WTC11 (cell line): ENCODE measurements around the gene LRRC10B. TPM values are rescaled to one million over a fixed set of nuclear protein-coding genes. Genes with fewer than 3 reads are reported as not detected.

ENCODE experiments used
- ATAC-seq: fragments of 200-7000 bp; cut with Tn5 transposase; 2 replicates; pipeline ENCODE4 v1.10.0; 2021; ENCODE audit warnings: mild to moderate bottlenecking, moderate library complexity
- CTCF ChIA-PET: fragments of 300-600 bp; sonication (Branson Sonifier 250); formaldehyde crosslinking; loops from one replicate; lab custom pipeline; 2021; ENCODE audit warnings: antibody characterized with exemption; lab: Charles Lee
- POLR2A ChIA-PET: fragments of 350-600 bp; sonication (Branson Sonifier 250); formaldehyde crosslinking; loops from one replicate; lab custom pipeline; 2021; ENCODE audit warnings: antibody characterized with exemption; lab: Charles Lee
- DNase-seq: peaks from one replicate; pipeline ENCODE4 v3.0.0; 2021; ENCODE audit warnings: low spot score
- H3K27ac Mint-ChIP-seq: 2 replicates; pipeline ENCODE4 v1.8.0; 2021; ENCODE audit warnings: mixed read lengths
- H3K27me3 Mint-ChIP-seq: 2 replicates; pipeline ENCODE4 v1.8.0; 2021; ENCODE audit warnings: low read depth, mild to moderate bottlenecking, moderate library complexity, mixed read lengths
- H3K36me3 Mint-ChIP-seq: 2 replicates; pipeline ENCODE4 v1.8.0; 2021; ENCODE audit warnings: mixed read lengths
- H3K4me1 Mint-ChIP-seq: 2 replicates; pipeline ENCODE4 v1.8.0; 2022; ENCODE audit warnings: mixed read lengths
- H3K4me3 Mint-ChIP-seq: 2 replicates; pipeline ENCODE4 v1.8.0; 2021; ENCODE audit warnings: mild to moderate bottlenecking, moderate library complexity, mixed read lengths
- H3K9me3 Mint-ChIP-seq: 2 replicates; pipeline ENCODE4 v1.8.0; 2021; ENCODE audit warnings: mixed read lengths
- ATF2 ChIP-seq: sonication (generic); formaldehyde crosslinking; IDR thresholded peaks from 2 replicates; pipeline ENCODE4 v1.8.1; 2022; ENCODE audit warnings: low read depth, missing genetic modification reagents, borderline replicate concordance
- E2F4 ChIP-seq: sonication (generic); formaldehyde crosslinking; IDR thresholded peaks from 2 replicates; pipeline ENCODE4 v1.8.1; 2022; ENCODE audit warnings: low read depth, mild to moderate bottlenecking, moderate library complexity, missing genetic modification reagents, borderline replicate concordance
- EMX1 ChIP-seq: fragments of 250-450 bp; sonication (Bioruptor Pico); IDR thresholded peaks from 2 replicates; pipeline ENCODE4 v1.8.0; 2021; ENCODE audit warnings: mild to moderate bottlenecking
- HMGA2 ChIP-seq: fragments of 250-450 bp; sonication (Bioruptor Pico); IDR thresholded peaks from 2 replicates; pipeline ENCODE4 v1.4.0; 2021; ENCODE audit warnings: mild to moderate bottlenecking, moderate library complexity
- IRF2 ChIP-seq: sonication (generic); formaldehyde crosslinking; IDR thresholded peaks from 2 replicates; pipeline ENCODE4 v1.8.0; 2022; ENCODE audit warnings: low read depth, missing genetic modification reagents, borderline replicate concordance
- JUN ChIP-seq: sonication (generic); formaldehyde crosslinking; IDR thresholded peaks from 2 replicates; pipeline ENCODE4 v1.8.0; 2023; ENCODE audit warnings: mild to moderate bottlenecking, missing genetic modification reagents
- SMAD4 ChIP-seq: sonication (generic); formaldehyde crosslinking; IDR thresholded peaks from 2 replicates; pipeline ENCODE4 v1.8.0; 2022; ENCODE audit warnings: mild to moderate bottlenecking, missing genetic modification reagents
- TEAD4 ChIP-seq: sonication (generic); formaldehyde crosslinking; IDR thresholded peaks from 2 replicates; pipeline ENCODE4 v1.8.0; 2022; ENCODE audit warnings: mild to moderate bottlenecking, missing genetic modification reagents
- ZMAT4 ChIP-seq: fragments of 250-450 bp; sonication (Bioruptor Pico); IDR thresholded peaks from 2 replicates; pipeline ENCODE4 v1.9.0; 2021; ENCODE audit warnings: mild to moderate bottlenecking
- ZNF232 ChIP-seq: sonication (generic); formaldehyde crosslinking; IDR thresholded peaks from 2 replicates; pipeline ENCODE4 v1.8.0; 2022; ENCODE audit warnings: mild to moderate bottlenecking, missing genetic modification reagents
- total RNA-seq: library from RNA; stranded (reverse); gene quantifications from 3 replicates; pipeline ENCODE4 v1.2.3, GENCODE V29; 2021
- TF ChIP-seq, protein P1 (sequence below): sonication (generic); formaldehyde crosslinking; IDR thresholded peaks from 2 replicates; pipeline ENCODE4 v1.8.0; 2023; ENCODE audit warnings: mild to moderate bottlenecking, missing genetic modification reagents
- TF ChIP-seq, protein P2 (sequence below): sonication (generic); formaldehyde crosslinking; IDR thresholded peaks from 2 replicates; pipeline ENCODE4 v1.8.1; 2023; ENCODE audit warnings: mild to moderate bottlenecking, missing genetic modification reagents
- TF ChIP-seq, protein P3 (sequence below): sonication (generic); formaldehyde crosslinking; IDR thresholded peaks from 2 replicates; pipeline ENCODE4 v1.8.0; 2022; ENCODE audit warnings: mild to moderate bottlenecking, missing genetic modification reagents
- TF ChIP-seq, protein P4 (sequence below): sonication (generic); formaldehyde crosslinking; IDR thresholded peaks from 2 replicates; pipeline ENCODE4 v1.8.0; 2023; ENCODE audit warnings: missing genetic modification reagents, mild to moderate bottlenecking, borderline replicate concordance
- TF ChIP-seq, protein P5 (sequence below): sonication (generic); formaldehyde crosslinking; IDR thresholded peaks from 2 replicates; pipeline ENCODE4 v1.8.0; 2022; ENCODE audit warnings: missing genetic modification reagents

LRRC10B gene
- total RNA-seq, 1 experiment from 2014 or later, result 1.5 TPM

- TF ChIP-seq ATF2 (no peak), IRF2 (CRISPR knock-in tag) (no peak), E2F4 (CRISPR knock-in tag) (no peak), JUN (CRISPR knock-in tag) (no peak), HMGA2 (CRISPR knock-in tag) (no peak), EMX1 (no peak), ZMAT4 (CRISPR knock-in tag) (no peak)
- TF ChIP-seq, protein P1, sequence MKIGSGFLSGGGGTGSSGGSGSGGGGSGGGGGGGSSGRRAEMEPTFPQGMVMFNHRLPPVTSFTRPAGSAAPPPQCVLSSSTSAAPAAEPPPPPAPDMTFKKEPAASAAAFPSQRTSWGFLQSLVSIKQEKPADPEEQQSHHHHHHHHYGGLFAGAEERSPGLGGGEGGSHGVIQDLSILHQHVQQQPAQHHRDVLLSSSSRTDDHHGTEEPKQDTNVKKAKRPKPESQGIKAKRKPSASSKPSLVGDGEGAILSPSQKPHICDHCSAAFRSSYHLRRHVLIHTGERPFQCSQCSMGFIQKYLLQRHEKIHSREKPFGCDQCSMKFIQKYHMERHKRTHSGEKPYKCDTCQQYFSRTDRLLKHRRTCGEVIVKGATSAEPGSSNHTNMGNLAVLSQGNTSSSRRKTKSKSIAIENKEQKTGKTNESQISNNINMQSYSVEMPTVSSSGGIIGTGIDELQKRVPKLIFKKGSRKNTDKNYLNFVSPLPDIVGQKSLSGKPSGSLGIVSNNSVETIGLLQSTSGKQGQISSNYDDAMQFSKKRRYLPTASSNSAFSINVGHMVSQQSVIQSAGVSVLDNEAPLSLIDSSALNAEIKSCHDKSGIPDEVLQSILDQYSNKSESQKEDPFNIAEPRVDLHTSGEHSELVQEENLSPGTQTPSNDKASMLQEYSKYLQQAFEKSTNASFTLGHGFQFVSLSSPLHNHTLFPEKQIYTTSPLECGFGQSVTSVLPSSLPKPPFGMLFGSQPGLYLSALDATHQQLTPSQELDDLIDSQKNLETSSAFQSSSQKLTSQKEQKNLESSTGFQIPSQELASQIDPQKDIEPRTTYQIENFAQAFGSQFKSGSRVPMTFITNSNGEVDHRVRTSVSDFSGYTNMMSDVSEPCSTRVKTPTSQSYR (CRISPR knock-in tag), result no peak
Observed at GRCh38 chr11:61542705-61543104, 34.2 kb downstream of the LRRC10B start (continued).

DNA sequence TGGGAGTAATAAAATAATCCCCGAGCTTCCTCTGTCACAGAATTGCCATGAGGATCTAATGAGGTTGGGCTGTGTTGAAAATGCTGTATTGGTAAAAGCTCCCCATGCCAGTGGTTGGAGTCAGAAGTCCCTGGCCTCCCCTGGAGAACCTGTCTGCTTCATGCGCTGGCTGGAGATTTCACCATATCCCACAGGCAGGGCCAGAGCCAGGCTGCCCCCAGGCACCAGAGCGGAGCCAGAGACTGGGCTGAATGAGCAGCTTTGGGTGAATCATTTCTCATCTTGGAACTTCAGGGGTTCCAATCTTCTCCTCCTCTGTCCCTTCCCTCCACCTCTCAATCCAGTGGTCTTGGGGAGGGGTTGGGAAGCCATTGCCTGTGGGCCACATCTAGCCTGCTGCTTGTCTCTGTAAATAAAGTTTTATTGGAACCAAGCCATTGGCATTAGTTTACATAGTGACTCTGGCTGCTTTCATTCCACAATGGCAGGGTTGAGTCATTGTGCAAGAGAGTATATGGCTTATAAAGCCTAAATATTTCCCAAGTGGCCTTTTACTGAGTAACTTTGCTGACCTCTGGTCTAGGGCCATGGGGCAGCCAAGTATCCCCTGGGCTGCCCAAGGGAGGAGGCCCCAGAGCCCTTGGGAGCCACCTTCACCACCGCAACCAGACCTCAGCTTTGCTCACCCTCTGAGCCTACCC, 35.2 kb downstream of the LRRC10B start:
- Mint-ChIP-seq H3K27ac (0 out of 2 replicates have a peak overlapping the region, but pooled peaks have one; percentile 53), H3K9me3 (no peaks in the 10 kb centered on the region), H3K36me3 (no peaks in the 10 kb centered on the region), H3K4me1 (peaks cover 48% of the 10 kb centered on the region), H3K4me3 (no peak overlapping the region), H3K27me3 (no peaks in the 10 kb centered on the region; the same call in 1 of the 2 replicates)
- ChIA-PET POLR2A (no interaction called here), CTCF (interaction anchor here (0.5 to 11.4 kb wide), 6 partner anchors 14 to 151 kb away, joined by 3 to 174 read pairs (median 15); partner anchors contain the start of gene SYT7)
- ATAC-seq (no peak), DNase-seq (no peak)
- TF ChIP-seq, protein P2, sequence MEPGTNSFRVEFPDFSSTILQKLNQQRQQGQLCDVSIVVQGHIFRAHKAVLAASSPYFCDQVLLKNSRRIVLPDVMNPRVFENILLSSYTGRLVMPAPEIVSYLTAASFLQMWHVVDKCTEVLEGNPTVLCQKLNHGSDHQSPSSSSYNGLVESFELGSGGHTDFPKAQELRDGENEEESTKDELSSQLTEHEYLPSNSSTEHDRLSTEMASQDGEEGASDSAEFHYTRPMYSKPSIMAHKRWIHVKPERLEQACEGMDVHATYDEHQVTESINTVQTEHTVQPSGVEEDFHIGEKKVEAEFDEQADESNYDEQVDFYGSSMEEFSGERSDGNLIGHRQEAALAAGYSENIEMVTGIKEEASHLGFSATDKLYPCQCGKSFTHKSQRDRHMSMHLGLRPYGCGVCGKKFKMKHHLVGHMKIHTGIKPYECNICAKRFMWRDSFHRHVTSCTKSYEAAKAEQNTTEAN, result no peak
- TF ChIP-seq SMAD4 (CRISPR knock-in tag), result no peak
- no peak for TF ChIP-seq ZNF232 (CRISPR knock-in tag)
- no peak for TF ChIP-seq TEAD4 (CRISPR knock-in tag)
- TF ChIP-seq, protein P3, sequence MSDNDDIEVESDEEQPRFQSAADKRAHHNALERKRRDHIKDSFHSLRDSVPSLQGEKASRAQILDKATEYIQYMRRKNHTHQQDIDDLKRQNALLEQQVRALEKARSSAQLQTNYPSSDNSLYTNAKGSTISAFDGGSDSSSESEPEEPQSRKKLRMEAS (CRISPR knock-in tag), result no peak
- TF ChIP-seq, protein P4, sequence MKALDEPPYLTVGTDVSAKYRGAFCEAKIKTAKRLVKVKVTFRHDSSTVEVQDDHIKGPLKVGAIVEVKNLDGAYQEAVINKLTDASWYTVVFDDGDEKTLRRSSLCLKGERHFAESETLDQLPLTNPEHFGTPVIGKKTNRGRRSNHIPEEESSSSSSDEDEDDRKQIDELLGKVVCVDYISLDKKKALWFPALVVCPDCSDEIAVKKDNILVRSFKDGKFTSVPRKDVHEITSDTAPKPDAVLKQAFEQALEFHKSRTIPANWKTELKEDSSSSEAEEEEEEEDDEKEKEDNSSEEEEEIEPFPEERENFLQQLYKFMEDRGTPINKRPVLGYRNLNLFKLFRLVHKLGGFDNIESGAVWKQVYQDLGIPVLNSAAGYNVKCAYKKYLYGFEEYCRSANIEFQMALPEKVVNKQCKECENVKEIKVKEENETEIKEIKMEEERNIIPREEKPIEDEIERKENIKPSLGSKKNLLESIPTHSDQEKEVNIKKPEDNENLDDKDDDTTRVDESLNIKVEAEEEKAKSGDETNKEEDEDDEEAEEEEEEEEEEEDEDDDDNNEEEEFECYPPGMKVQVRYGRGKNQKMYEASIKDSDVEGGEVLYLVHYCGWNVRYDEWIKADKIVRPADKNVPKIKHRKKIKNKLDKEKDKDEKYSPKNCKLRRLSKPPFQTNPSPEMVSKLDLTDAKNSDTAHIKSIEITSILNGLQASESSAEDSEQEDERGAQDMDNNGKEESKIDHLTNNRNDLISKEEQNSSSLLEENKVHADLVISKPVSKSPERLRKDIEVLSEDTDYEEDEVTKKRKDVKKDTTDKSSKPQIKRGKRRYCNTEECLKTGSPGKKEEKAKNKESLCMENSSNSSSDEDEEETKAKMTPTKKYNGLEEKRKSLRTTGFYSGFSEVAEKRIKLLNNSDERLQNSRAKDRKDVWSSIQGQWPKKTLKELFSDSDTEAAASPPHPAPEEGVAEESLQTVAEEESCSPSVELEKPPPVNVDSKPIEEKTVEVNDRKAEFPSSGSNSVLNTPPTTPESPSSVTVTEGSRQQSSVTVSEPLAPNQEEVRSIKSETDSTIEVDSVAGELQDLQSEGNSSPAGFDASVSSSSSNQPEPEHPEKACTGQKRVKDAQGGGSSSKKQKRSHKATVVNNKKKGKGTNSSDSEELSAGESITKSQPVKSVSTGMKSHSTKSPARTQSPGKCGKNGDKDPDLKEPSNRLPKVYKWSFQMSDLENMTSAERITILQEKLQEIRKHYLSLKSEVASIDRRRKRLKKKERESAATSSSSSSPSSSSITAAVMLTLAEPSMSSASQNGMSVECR (CRISPR knock-in tag), result no peak
- TF ChIP-seq, protein P5, sequence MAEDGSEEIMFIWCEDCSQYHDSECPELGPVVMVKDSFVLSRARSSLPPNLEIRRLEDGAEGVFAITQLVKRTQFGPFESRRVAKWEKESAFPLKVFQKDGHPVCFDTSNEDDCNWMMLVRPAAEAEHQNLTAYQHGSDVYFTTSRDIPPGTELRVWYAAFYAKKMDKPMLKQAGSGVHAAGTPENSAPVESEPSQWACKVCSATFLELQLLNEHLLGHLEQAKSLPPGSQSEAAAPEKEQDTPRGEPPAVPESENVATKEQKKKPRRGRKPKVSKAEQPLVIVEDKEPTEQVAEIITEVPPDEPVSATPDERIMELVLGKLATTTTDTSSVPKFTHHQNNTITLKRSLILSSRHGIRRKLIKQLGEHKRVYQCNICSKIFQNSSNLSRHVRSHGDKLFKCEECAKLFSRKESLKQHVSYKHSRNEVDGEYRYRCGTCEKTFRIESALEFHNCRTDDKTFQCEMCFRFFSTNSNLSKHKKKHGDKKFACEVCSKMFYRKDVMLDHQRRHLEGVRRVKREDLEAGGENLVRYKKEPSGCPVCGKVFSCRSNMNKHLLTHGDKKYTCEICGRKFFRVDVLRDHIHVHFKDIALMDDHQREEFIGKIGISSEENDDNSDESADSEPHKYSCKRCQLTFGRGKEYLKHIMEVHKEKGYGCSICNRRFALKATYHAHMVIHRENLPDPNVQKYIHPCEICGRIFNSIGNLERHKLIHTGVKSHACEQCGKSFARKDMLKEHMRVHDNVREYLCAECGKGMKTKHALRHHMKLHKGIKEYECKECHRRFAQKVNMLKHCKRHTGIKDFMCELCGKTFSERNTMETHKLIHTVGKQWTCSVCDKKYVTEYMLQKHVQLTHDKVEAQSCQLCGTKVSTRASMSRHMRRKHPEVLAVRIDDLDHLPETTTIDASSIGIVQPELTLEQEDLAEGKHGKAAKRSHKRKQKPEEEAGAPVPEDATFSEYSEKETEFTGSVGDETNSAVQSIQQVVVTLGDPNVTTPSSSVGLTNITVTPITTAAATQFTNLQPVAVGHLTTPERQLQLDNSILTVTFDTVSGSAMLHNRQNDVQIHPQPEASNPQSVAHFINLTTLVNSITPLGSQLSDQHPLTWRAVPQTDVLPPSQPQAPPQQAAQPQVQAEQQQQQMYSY (CRISPR knock-in tag), result no peak
